PFSK-1 (cell line): ENCODE results near the gene VTI1A.

Experiments used
- POLR2AphosphoS5 ChIP-seq: IDR thresholded peaks from 2 replicates; pipeline ENCODE4 v1.6.1; 2012; ENCODE audit warnings: low read depth, mild to moderate bottlenecking, control low read depth, low read length, moderate library complexity
- TAF1 ChIP-seq: IDR thresholded peaks from 2 replicates; pipeline ENCODE4 v1.6.1; 2012; ENCODE audit warnings: low read length, control low read depth, borderline replicate concordance; ENCODE audit not compliant: insufficient read depth
- TF ChIP-seq, protein P1 (sequence below), 2 experiments: IDR thresholded peaks; 2 replicates each; pipeline versions ENCODE4 v1.6.1 to v1.8.0; 2011 to 2012; ENCODE audit warnings: low read depth in 2 of 2, low read length in 2 of 2, control low read depth in 1 of 2, inconsistent platforms in 1 of 2, mild to moderate bottlenecking in 1 of 2, moderate library complexity in 1 of 2; ENCODE audit not compliant: insufficient read depth in 1 of 2

DNA sequence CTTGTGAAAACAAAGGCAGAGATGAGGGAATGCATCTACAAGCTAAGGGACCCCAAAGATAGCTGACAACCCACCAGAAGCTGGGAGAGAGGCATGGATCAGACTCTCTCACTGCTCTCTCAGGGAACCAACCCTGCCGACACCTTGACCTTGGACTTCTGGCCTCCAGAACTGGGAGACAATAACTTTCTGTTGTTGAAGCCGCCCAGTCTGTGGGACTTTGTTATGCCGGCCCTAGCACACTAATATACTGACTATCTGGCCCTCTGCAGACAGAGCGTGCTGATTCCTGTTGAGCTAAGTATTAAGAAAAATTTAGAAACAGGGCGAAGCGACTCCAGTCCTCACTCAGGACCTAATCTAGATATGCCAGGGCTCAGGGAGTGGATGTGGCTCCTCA, 358.7 kb downstream of the VTI1A start:
- TF ChIP-seq, protein P1, sequence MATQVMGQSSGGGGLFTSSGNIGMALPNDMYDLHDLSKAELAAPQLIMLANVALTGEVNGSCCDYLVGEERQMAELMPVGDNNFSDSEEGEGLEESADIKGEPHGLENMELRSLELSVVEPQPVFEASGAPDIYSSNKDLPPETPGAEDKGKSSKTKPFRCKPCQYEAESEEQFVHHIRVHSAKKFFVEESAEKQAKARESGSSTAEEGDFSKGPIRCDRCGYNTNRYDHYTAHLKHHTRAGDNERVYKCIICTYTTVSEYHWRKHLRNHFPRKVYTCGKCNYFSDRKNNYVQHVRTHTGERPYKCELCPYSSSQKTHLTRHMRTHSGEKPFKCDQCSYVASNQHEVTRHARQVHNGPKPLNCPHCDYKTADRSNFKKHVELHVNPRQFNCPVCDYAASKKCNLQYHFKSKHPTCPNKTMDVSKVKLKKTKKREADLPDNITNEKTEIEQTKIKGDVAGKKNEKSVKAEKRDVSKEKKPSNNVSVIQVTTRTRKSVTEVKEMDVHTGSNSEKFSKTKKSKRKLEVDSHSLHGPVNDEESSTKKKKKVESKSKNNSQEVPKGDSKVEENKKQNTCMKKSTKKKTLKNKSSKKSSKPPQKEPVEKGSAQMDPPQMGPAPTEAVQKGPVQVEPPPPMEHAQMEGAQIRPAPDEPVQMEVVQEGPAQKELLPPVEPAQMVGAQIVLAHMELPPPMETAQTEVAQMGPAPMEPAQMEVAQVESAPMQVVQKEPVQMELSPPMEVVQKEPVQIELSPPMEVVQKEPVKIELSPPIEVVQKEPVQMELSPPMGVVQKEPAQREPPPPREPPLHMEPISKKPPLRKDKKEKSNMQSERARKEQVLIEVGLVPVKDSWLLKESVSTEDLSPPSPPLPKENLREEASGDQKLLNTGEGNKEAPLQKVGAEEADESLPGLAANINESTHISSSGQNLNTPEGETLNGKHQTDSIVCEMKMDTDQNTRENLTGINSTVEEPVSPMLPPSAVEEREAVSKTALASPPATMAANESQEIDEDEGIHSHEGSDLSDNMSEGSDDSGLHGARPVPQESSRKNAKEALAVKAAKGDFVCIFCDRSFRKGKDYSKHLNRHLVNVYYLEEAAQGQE (IDR thresholded peaks at IDR 0.05; ENCODE audit: insufficient read depth in 1 of 2, low read depth in 2 of 2, low read length in 2 of 2) = no peak
- TF ChIP-seq TAF1 = no peak
- TF ChIP-seq POLR2AphosphoS5 = no peak
